ENCODE data around the gene AP1B1.

GRCh38 chr22:29393019-29393608 lies 4.7 kb upstream of the AP1B1 start:
- no peak for TF ChIP-seq CTCF (IDR thresholded peaks at IDR 0.05; ENCODE audit: poor library complexity, severe bottlenecking)
- no peak for TF ChIP-seq EZH2 (IDR thresholded peaks at IDR 0.05; ENCODE audit: borderline replicate concordance, insufficient read depth, low read length, poor library complexity, severe bottlenecking)
- TF ChIP-seq POLR2AphosphoS5 (IDR thresholded peaks at IDR 0.05) = no peak
- TF ChIP-seq RAD21 (conservative IDR thresholded peaks at IDR 0.05) = no peak
- no peak for TF ChIP-seq REST (IDR thresholded peaks at IDR 0.05; ENCODE audit: borderline replicate concordance)
- no peak for TF ChIP-seq EP300 (conservative IDR thresholded peaks at IDR 0.05; ENCODE audit: poor library complexity, severe bottlenecking)
- TF ChIP-seq SMC3 (conservative IDR thresholded peaks at IDR 0.05; ENCODE audit: poor library complexity) = no peak
- TF ChIP-seq TAF1 (IDR thresholded peaks at IDR 0.05; ENCODE audit: low read depth) = no peak
- TF ChIP-seq MXI1 (conservative IDR thresholded peaks at IDR 0.05; ENCODE audit: poor library complexity, severe bottlenecking) = no peak
